Coronary artery (tissue), 2 donors: ENCODE measurements around the gene GRIN1.

Experiments used
- DNase-seq: peaks from one replicate; pipeline ENCODE4 v3.0.0-alpha.2; 2017; ENCODE audit warnings: low spot score
- H3K27ac ChIP-seq, 2 donors: fragments of 200-600 bp; sonication (generic); one replicate each; pipeline ENCODE4 v1.5.1; 2016 to 2019
- H3K4me3 ChIP-seq: fragments of 200-600 bp; sonication (generic); 2 replicates; pipeline ENCODE4 v1.5.1; 2016; ENCODE audit warnings: mild to moderate bottlenecking, moderate library complexity
- CTCF ChIP-seq: fragments of 200-600 bp; sonication (generic); IDR thresholded peaks from one replicate; pipeline ENCODE4 v1.5.1; 2019; ENCODE audit warnings: antibody characterized with exemption

Gene GRIN1

GRCh38 chr9:137188086-137188489, 49.1 kb downstream of the GRIN1 start:
- Histone ChIP-seq H3K4me3 (peak overlapping the region; percentile 93), H3K27ac (peak overlapping the region; percentile 83 to 98)
- DNase-seq, result no peak
- TF ChIP-seq CTCF, result no peak

GRCh38 chr9:137188490-137189296, 49.7 kb downstream of the GRIN1 start, which contains the start of the genes ANAPC2 and SSNA1:
TSS of gene ANAPC2 (minus strand) at chr9:137188560. CDS start at chr9:137188532, 28 bp downstream.
TSS of gene SSNA1 (plus strand) at chr9:137188676. CDS start at chr9:137188727, 51 bp downstream.
- DNase-seq, result peak; percentile 92
- TF ChIP-seq CTCF, result no peak
- Histone ChIP-seq H3K4me3 (peak within 1 kb of the TSS; percentile 93), H3K27ac (peak within 1 kb of the TSS; percentile 83 to 98)

GRCh38 chr9:137189297-137190295, 50.6 kb downstream of the GRIN1 start:
- peak overlapping the region; percentile 93 for H3K4me3 ChIP-seq
- H3K27ac ChIP-seq, result peak overlapping the region; percentile 83 to 98
- TF ChIP-seq CTCF, result no peak
- DNase-seq, result no peak

DNA sequence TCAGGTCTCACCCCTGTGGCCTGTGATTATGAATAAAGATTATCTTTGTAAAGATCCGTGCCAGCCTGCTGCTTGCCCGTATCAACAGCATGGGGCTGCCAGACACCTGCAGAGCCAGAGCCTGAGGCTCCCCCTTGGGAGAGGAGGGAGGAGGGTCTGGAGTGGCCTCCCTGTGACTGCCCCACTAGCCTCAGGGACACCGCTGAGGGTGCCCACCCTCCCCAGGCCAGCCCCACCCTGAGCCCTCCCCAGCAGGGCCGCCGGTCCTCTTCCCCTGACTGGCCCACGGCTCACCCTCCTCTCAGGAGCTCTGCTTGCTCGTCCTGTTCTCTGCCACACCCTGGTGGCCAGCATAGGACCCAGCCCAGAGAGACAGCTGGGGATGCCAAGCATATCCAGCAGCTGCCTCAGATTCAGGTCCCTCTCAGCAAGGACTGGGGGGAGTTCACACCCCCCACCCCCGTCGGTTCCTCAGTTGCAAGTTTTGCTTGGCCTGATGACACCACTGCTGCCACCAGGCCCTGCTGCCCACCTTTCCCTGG, 51.4 kb downstream of the GRIN1 start:
- no peak for DNase-seq
- no peak for TF ChIP-seq CTCF
- Histone ChIP-seq H3K4me3 (no peak overlapping the region), H3K27ac (peak overlapping the region in 1 of 2 donors; percentile 98)

GRCh38 chr9:137191245-137191644, 52.3 kb downstream of the GRIN1 start:
- no peak for DNase-seq
- no peak overlapping the region for H3K4me3 ChIP-seq
- no peak overlapping the region for H3K27ac ChIP-seq
- TF ChIP-seq CTCF, result no peak

GRCh38 chr9:137191691-137192447, 52.9 kb downstream of the GRIN1 start:
- no peak for DNase-seq
- peak overlapping the region in 1 of 2 donors; percentile 1 for H3K27ac ChIP-seq
- no peak overlapping the region for H3K4me3 ChIP-seq
- no peak for TF ChIP-seq CTCF
